Esophagus squamous epithelium (tissue), 5 donors: ENCODE data around the gene CCDC192. TPM values are rescaled to one million over a fixed set of nuclear protein-coding genes. Genes with fewer than 3 reads are reported as not detected.

Source experiments
- DNase-seq: peaks from one replicate; lab custom pipeline; 2025; lab: John Stamatoyannopoulos, UW
- H3K27ac ChIP-seq, 4 donors: fragments of 200-600 bp; sonication (generic); one replicate each; pipeline ENCODE4 v1.5.1; 2016 to 2019; ENCODE audit warnings: mild to moderate bottlenecking in 1 of 4
- H3K27me3 ChIP-seq, 4 donors: fragments of 200-600 bp; sonication (generic); 1 replicate in 3 of 4; 2 replicates in 1 of 4; pipeline versions ENCODE4 v1.5.1 to v1.6.0; 2017 to 2021; ENCODE audit warnings: antibody characterized with exemption in 1 of 4
- H3K36me3 ChIP-seq, 3 donors: fragments of 200-600 bp; sonication (generic); one replicate each; pipeline ENCODE4 v1.5.1; 2016 to 2019
- H3K4me1 ChIP-seq, 3 donors: fragments of 200-600 bp; sonication (generic); one replicate each; pipeline ENCODE4 v1.5.1; 2017 to 2019
- H3K4me3 ChIP-seq, 4 donors: fragments of 200-600 bp; sonication (generic); 1 replicate in 3 of 4; 2 replicates in 1 of 4; pipeline ENCODE4 v1.5.1; 2016 to 2019; ENCODE audit warnings: mild to moderate bottlenecking in 2 of 4, moderate library complexity in 1 of 4
- H3K9me3 ChIP-seq, 3 donors: fragments of 200-600 bp; sonication (generic); one replicate each; pipeline ENCODE4 v1.5.1; 2016 to 2019
- POLR2A ChIP-seq, 4 donors: fragments of 450-650 bp; IDR thresholded peaks; one replicate each; pipeline ENCODE4 v1.6.1; 2017; ENCODE audit warnings: antibody characterized with exemption in 4 of 4, mild to moderate bottlenecking in 4 of 4, moderate library complexity in 3 of 4
- WGBS, 2 donors: methylation state at CpG; one replicate each; pipeline ENCODE4 v1.1.5; 2018; 5-methylcytosine and 5-hydroxymethylcytosine counted together
- intact Hi-C: fragments of 100-400 bp; cut with DNase I; formaldehyde crosslinking; loops from one replicate; pipeline ENCODE4 v1.15.0; 2022
- total RNA-seq, 4 donors: library from RNA; depleted of rRNA; stranded (reverse); fragments of >200 nt; gene quantifications; one replicate each; pipeline ENCODE4 v1.1.0, GENCODE V29; 2016
- TF ChIP-seq, protein P1 (sequence below), 6 experiments: fragments of 450-650 bp in 4 of 6; fragments of 200-600 bp in 2 of 6; sonication (generic) in 2 of 6; IDR thresholded peaks; one replicate each; pipeline ENCODE4 v1.5.1; 2016 to 2019; ENCODE audit warnings: antibody characterized with exemption in 6 of 6, mild to moderate bottlenecking in 4 of 6, moderate library complexity in 4 of 6
- donor health status: DM: yes; HTN: yes; CAD: no.

Gene CCDC192
- total RNA-seq, 4 donors from 2014 or later, result not detected

DNA sequence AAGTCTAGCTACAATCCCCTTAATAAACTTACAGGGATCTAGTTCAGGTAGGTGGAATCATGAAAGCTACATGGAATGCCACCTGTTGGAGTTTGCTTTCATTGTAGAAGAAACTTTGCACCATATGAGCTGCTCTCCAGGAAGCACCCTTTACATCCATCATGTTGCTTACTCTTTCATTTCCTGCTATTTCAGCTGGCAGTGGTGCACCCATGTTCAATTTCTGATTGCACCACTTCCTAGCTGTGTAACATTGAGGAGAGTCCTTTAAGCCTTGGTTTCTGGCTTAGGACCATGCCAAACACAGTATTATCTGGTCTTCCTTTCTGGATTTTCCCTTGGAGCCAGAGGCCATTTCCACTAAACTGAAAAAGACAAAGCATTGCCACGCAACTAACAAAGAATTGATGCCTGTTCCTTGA, 257.1 kb downstream of the CCDC192 start:
- Histone ChIP-seq H3K9me3 (no peaks in the 10 kb centered on the region), H3K4me3 (no peak overlapping the region), H3K4me1 (peaks cover 0 to 31% (median 11%) of the 10 kb centered on the region in 3 donors), H3K36me3 (no peaks in the 10 kb centered on the region), H3K27me3 (no peaks in the 10 kb centered on the region), H3K27ac (no peak overlapping the region)
- no peak for DNase-seq
- WGBS, 2 donors, result 58 to 70% methylated on average over 1 of the region's 1 CpG
- TF ChIP-seq, protein P1, sequence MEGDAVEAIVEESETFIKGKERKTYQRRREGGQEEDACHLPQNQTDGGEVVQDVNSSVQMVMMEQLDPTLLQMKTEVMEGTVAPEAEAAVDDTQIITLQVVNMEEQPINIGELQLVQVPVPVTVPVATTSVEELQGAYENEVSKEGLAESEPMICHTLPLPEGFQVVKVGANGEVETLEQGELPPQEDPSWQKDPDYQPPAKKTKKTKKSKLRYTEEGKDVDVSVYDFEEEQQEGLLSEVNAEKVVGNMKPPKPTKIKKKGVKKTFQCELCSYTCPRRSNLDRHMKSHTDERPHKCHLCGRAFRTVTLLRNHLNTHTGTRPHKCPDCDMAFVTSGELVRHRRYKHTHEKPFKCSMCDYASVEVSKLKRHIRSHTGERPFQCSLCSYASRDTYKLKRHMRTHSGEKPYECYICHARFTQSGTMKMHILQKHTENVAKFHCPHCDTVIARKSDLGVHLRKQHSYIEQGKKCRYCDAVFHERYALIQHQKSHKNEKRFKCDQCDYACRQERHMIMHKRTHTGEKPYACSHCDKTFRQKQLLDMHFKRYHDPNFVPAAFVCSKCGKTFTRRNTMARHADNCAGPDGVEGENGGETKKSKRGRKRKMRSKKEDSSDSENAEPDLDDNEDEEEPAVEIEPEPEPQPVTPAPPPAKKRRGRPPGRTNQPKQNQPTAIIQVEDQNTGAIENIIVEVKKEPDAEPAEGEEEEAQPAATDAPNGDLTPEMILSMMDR (IDR thresholded peaks at IDR 0.05), result no peak
- no peak for TF ChIP-seq POLR2A (IDR thresholded peaks at IDR 0.05)
- intact Hi-C loops, result no loop called here

DNA sequence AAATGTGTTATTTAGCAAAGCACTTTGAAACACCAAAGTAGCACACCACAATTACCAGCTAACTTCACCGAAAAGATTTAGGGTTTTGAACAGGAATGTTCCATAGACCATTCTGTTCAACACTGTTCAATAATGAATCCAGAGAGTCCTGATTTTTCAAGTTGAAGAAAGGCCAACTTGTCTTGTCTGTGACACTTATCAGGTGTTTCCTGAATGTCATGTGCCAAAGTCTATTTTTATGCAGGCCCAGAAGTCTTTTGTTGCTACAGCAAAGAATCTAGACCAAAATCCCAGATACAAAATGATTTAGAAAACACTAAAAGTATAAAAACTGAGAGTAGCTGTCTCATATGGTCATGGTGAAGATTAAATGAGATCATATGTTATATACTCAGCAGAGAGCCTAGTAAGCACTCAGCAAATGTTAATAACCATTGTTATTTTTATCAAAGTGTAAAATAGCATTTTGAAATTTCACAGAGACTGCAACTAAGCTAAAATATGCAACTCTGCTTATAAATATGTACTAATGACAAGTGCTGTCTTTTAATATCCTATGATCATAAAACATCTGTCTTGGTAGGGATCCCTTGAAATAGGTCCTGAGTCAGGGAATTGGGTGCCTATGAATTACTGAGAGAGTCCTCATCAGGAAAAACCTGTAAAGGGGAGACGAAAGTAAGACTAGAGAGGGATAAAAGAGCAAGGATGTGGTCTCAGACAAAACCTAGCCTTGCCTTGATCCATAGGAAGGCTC, 258.0 kb downstream of the CCDC192 start:
- Histone ChIP-seq H3K4me1 (peaks cover 0 to 31% (median 11%) of the 10 kb centered on the region in 3 donors), H3K36me3 (peaks cover 0 to 4% (median 0%) of the 10 kb centered on the region in 3 donors), H3K27me3 (no peaks in the 10 kb centered on the region), H3K9me3 (no peaks in the 10 kb centered on the region), H3K27ac (no peak overlapping the region), H3K4me3 (no peak overlapping the region)
- TF ChIP-seq POLR2A (IDR thresholded peaks at IDR 0.05), result no peak
- TF ChIP-seq, protein P1 (IDR thresholded peaks at IDR 0.05), result no peak
- DNase-seq, result no peak
- intact Hi-C loops, result no loop called here
- WGBS, 2 donors, result 80 to 85% methylated on average over 2 of the region's 2 CpGs

DNA sequence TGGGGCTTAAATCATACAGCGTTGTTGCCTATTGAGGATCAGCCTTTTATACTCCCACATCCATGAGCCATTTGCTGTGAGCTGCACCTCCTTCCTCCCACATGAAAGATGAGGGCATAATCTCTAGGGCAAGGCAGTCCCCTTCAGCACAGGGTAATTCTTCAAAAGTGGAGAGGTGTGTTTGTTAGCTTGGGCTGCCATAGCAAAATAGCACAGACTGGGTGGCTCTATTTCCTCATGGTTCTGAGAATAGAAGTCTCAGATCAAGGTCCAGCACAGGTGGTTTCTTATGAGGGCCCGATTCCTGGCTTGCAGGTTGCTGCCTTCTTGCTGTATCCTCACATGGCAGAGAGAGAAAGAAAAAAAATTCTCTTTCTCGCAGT, 258.6 kb downstream of the CCDC192 start:
- no peak for DNase-seq
- 91 to 100% methylated on average over 1 to 3 of the region's 3 CpGs for WGBS, 2 donors
- Histone ChIP-seq H3K27me3 (no peaks in the 10 kb centered on the region), H3K4me1 (peaks cover 0 to 31% (median 11%) of the 10 kb centered on the region in 3 donors), H3K4me3 (no peak overlapping the region), H3K9me3 (no peaks in the 10 kb centered on the region), H3K36me3 (peaks cover 0 to 8% (median 0%) of the 10 kb centered on the region in 3 donors), H3K27ac (no peak overlapping the region)
- TF ChIP-seq, protein P1 (IDR thresholded peaks at IDR 0.05), result no peak
- intact Hi-C loops, result no loop called here

DNA sequence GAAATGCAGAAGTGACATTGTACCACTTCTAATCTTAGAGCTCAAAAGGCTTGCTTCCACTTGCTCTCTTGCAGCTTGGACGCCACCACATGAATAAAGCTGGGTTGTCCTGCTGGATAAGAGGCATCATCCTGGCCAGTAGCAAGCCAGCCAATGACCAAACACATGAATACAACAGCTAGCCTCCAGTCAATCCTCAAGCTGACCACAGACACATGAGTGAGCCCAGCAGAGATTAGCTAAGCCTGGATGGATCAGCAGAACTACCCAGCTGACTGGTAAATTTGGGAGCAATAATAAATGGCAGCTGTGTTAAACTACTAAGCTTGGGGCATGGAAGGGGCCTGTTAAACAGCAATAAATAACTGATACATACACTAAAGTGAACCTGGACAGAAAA, 259.3 kb downstream of the CCDC192 start:
- H3K27ac ChIP-seq, result no peak overlapping the region
- intact Hi-C loops, result no loop called here
- TF ChIP-seq, protein P1 (IDR thresholded peaks at IDR 0.05), result no peak
- TF ChIP-seq POLR2A (IDR thresholded peaks at IDR 0.05), result no peak
- WGBS, 2 donors, result 83 to 88% methylated on average over 1 of the region's 1 CpG
- H3K27me3 ChIP-seq, result no peaks in the 10 kb centered on the region
- no peak overlapping the region for H3K4me3 ChIP-seq
- H3K36me3 ChIP-seq, result peaks cover 0 to 8% (median 0%) of the 10 kb centered on the region in 3 donors
- no peak for DNase-seq
- H3K9me3 ChIP-seq, result no peaks in the 10 kb centered on the region
- H3K4me1 ChIP-seq, result peaks cover 0 to 28% (median 11%) of the 10 kb centered on the region in 3 donors

DNA sequence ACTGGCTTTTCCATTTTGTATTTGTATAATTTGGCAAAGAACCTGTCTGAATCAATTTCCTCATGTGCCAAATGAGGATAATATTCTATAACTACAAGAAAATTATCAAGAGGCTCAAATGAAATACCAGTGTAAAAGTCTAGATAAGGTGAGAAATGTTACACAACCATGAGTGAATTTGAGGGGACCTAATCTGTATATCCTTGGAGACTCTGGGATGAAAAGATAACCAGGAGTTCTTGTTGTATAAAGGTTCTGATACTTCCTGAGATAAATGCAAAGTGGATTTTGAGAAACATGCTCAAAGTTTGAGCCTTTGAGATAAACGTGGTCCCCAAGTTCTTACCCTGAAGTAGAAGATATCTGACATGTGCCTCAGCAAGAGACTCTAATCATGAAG, 260.0 kb downstream of the CCDC192 start:
- intact Hi-C loops, result no loop called here
- TF ChIP-seq POLR2A (IDR thresholded peaks at IDR 0.05), result no peak
- TF ChIP-seq, protein P1 (IDR thresholded peaks at IDR 0.05), result no peak
- no peak overlapping the region for H3K27ac ChIP-seq

More for the DNA sequence above, 260.0 kb downstream of the CCDC192 start:
- no peaks in the 10 kb centered on the region for H3K27me3 ChIP-seq
- H3K9me3 ChIP-seq, result no peaks in the 10 kb centered on the region
- H3K36me3 ChIP-seq, result peaks cover 0 to 8% (median 0%) of the 10 kb centered on the region in 3 donors
- WGBS, 2 donors, result 67 to 80% methylated on average over 1 of the region's 1 CpG
- H3K4me1 ChIP-seq, result peaks cover 0 to 22% (median 11%) of the 10 kb centered on the region in 3 donors
- no peak for DNase-seq
- no peak overlapping the region for H3K4me3 ChIP-seq
